GM21360 (cell line): ENCODE data around the gene AKAP13.
"Not testable (repeated sequence)": the region's sequence is repeated elsewhere in the genome, so short reads cannot be mapped to it uniquely, and the experiment has no call there.

Source experiments
- ATAC-seq: cut with Tn5 transposase; IDR thresholded peaks from one replicate; pipeline ENCODE4 v1.9.1; 2021; ENCODE audit warnings: mild to moderate bottlenecking, moderate library complexity; ENCODE audit not compliant: unreplicated experiment

Gene AKAP13

GRCh38 chr15:85633859-85634258 lies 253.5 kb downstream of the AKAP13 start:
- ATAC-seq = no peak

- no peak for ATAC-seq
Measured at GRCh38 chr15:85636351-85636750, 255.9 kb downstream of the AKAP13 start.

GRCh38 chr15:85639752-85640381 lies 259.5 kb downstream of the AKAP13 start:
- ATAC-seq = peak; percentile 77

DNA sequence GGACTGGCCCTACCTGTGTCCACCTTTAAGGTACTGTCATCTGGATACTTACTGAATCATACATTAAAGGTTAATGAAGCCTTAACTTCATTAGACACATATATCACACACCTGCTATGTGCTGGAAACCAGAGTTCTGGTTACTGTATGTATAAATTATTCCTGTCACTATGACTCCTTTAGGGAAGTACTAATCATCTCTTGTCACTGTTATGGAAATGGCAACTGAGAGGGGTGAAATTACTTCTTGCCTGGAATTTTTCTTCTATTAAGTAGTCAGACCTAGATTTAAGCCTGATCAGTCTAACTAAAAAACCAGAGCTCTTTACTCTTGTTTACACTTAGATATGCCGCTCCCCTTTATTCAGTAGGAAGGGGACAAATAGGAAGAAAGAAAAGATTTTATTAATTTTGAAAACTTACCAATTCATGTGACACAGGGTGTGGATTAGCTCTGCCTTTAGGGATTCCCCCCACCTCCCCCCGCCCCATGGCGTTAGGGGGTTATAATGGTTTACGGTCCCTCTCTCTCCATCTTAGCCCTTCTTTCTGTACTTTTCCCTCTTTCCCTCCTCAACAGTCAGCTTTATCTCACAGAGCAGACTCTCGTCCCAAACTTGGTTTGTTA lies 261.8 kb downstream of the AKAP13 start:
- no peak for ATAC-seq

DNA sequence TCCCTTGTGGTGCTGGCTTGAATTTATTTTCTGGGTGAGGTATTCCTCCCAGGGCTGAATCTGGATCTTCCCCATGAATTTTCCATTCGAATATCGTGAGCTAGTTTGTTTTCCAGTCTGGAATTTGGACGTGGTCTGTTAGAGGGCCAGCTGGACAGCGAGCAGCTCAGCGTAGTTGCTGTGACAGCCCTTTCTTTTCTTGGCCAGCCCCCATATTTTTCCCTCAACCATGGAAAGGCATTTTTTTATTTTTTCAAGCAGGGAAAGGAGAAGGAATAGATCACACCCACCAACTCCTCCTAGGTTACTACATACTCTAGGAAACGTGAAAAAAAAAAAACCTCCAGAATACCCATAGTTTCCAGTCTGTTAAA lies 262.3 kb downstream of the AKAP13 start:
- ATAC-seq = no peak

DNA sequence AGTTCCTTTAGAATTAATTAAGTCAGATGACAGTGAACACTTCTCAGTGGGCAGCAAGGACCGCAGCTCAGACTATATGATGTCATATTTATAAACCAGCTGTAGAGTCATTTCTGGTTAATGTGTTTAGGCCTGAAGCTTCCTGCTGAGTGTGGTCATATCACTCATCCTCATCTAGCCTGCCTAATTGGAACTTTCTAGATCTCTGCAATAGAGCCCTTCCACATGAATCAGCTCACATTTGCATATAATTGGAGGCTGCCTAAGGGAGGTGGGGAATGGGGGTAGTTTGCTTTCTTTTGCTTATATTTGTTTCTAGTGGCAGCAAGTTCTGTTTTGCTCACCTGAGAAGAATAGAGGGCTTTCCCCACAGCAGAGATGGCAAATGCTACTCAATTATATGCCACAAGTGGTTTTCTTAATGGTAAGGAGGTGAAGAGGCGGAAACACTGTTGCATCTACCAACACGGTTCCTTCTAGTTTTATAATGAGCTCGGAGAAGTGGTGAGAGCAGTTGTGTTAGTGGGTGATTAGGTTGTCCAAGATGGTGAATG lies 266.2 kb downstream of the AKAP13 start:
- peak; percentile 67 for ATAC-seq

- no peak for ATAC-seq
Measured at GRCh38 chr15:85649372-85649771, 269.0 kb downstream of the AKAP13 start.

DNA sequence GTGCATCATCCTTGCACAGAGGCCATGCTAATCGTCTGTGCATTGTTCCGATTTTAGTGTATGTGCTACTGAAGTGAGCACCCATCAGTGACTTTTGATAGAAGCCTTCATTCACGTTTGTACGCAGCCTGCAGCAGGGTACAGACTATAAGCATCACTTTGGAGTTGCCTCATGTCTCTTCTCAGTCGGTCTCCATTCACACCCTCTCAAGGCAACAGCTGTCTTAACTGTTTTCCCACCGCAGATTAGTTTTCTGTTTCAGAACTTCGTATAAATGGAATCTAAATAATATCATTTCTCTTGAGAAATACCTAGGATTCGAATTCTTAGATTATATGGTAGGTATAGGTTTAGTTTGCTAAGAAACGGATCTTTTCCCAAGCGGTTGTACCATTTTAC lies 271.1 kb downstream of the AKAP13 start:
- ATAC-seq = no peak

DNA sequence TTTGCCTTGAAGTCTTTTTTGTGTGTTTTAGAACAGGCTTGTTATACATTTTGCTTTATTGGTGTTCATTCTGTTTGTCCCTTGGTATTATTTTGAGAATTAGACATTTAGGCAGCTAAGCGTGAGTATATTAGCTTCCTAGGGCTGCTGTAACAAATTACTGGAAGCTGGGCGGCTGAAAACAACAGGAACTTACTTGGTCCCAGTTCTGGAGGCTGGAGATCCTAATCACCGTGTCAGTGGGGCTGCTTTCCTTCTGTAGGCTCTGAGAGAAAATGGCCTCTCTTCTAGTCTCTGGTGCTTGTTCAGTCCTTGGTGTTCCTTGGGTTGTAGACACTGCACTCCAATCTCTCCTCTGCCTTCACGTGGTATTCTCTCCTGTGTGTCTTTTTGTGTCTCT lies 272.1 kb downstream of the AKAP13 start:
- no peak for ATAC-seq

DNA sequence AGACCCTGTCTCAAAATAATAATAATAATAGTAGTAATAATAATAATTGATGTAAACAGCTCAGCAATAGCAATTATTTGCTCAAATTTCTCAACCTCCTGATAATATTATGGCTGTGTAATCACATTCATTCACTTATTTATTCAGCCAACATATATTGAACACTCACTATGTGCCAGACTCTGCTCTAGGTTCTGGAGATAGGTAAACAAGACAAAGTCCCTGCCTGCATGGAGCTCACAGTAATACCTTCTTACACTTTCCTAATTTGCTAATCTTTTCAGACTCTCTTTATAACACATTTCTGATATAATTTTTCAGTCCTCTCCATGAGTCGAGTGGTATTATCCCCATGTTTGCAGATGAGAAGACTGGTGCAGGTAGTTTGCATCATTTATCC lies 276.7 kb downstream of the AKAP13 start:
- no peak for ATAC-seq

DNA sequence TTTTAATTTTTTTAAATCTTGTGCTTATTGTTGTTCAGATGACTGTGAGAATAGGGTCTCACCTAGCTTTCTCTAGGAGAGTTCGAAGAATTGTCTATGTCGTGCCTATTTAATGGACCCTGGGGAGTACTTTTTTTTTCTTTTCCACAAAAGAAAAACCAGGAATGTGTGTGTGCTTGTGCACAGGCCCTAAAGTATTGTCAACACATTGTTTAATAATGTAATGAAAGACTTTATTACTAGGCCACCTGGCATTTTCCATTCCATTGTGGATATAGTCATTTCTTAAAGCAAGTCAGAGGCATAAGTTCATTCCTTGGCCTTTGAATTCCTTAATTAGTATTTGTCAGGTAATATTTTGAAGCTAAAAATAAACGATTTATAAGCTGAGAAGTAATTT lies 278.4 kb downstream of the AKAP13 start:
- ATAC-seq = no peak

- no peak for ATAC-seq
Measured at GRCh38 chr15:85661859-85662258, 281.5 kb downstream of the AKAP13 start.

DNA sequence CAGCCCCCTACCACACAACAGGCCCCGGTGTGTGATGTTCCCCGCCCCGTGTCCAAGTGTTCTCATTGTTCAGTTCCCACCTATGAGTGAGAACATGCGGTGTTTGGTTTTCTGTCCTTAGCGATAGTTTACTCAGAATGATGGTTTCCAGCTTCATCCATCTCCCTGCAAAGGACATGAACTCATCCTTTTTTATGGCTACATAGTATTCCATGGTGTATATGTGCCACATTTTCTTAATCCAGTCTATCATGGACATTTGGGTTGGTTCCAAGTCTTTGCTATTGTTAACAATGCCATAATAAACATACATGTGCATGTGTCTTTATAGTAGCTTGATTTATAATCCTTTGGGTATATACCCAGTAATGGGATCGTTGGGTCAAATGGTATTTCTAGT lies 285.3 kb downstream of the AKAP13 start:
- ATAC-seq = not testable (repeated sequence)

GRCh38 chr15:85667491-85668424 lies 287.4 kb downstream of the AKAP13 start:
- peak; percentile 87 for ATAC-seq

DNA sequence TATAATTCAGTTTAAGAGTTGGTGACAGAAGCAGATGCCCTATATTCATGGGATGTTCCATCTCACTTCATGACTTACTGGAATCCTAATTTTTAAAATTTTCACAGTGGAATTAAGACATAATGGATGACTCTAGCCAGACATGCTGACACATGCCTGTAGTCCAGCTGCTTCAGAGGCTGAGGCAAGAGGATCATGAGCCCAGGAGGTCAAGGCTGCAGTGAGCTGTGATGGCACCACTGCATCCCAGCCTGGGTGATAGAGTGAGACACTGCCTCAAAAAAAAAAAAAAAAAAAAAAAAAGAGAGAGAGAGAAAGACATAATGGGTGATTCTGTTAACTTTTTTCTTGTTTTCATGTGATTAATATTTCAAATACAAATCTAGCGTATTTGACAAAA lies 290.8 kb downstream of the AKAP13 start:
- ATAC-seq = no peak

- no peak for ATAC-seq
Measured at GRCh38 chr15:85672332-85673084, 292.1 kb downstream of the AKAP13 start.

- ATAC-seq = no peak
Measured at GRCh38 chr15:85673326-85673725, 292.9 kb downstream of the AKAP13 start.

- no peak for ATAC-seq
Measured at GRCh38 chr15:85676342-85677098, 296.1 kb downstream of the AKAP13 start.

GRCh38 chr15:85679231-85679630 lies 298.8 kb downstream of the AKAP13 start:
- ATAC-seq = no peak

DNA sequence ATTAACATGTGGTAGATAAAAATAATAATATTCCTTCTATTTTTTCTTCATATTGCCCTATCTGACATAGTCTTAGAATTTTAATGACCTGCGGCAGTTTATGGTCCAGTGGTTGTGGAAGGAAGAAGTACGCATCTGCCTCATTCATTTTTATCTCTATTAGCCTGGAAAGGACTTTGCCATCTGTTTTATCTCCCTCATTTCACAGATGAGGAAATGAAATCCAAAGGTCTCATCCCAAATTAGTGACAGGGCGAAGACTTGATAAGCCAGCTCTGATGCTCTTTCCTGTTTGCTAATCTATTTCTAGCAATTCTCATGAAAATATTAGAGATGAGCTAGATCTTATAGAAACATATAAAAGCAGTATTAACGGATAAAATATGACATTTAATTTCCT lies 301.0 kb downstream of the AKAP13 start:
- no peak for ATAC-seq
